ENCODE measurements around the gene SLC28A1. TPM values are rescaled to one million over a fixed set of nuclear protein-coding genes. Genes with fewer than 3 reads are reported as not detected.

The SLC28A1 gene
- total and polyA plus RNA-seq, 7 donors, result 0.13 to 1.9 (median 0.34) TPM

- ATAC-seq, result no peak
- peak overlapping the region; percentile 46 for H3K27ac ChIP-seq
- WGBS, 3 donors, result 86 to 95% (median 92%) methylated on average over 11 of the region's 11 CpGs
- no peaks in the 10 kb centered on the region for H3K27me3 ChIP-seq (ENCODE audit: insufficient read depth in 3 of 3, low read length in 2 of 3)
- peaks cover 25% of the 10 kb centered on the region for H3K4me1 ChIP-seq
- no peak overlapping the region for H3K4me3 ChIP-seq
- H3K9me3 ChIP-seq, result no peaks in the 10 kb centered on the region
- no peak for TF ChIP-seq CTCF (IDR thresholded peaks at IDR 0.05)
- intact Hi-C loops (cut with DNase I), result no loop called here
- H3K36me3 ChIP-seq (ENCODE audit: insufficient read depth in 1 of 2, low read depth in 1 of 2), result peaks cover 7 to 81% of the 10 kb centered on the region in 2 donors
- no peak for DNase-seq
Measured at GRCh38 chr15:84858231-84858630, 26.2 kb upstream of the SLC28A1 start.

- ATAC-seq, result peak; percentile 42 to 66 (median 56)
- no peaks in the 10 kb centered on the region for H3K9me3 ChIP-seq
- no peaks in the 10 kb centered on the region for H3K27me3 ChIP-seq (ENCODE audit: insufficient read depth in 3 of 3, low read length in 2 of 3)
- H3K36me3 ChIP-seq (ENCODE audit: insufficient read depth in 1 of 2, low read depth in 1 of 2), result peaks cover 7 to 90% of the 10 kb centered on the region in 2 donors
- H3K27ac ChIP-seq, result no peak overlapping the region
- intact Hi-C loops (cut with DNase I), result no loop called here
- H3K4me1 ChIP-seq, result peaks cover 27% of the 10 kb centered on the region
- WGBS, 3 donors, result 54 to 71% (median 58%) methylated on average over 8 of the region's 8 CpGs
- no peak for TF ChIP-seq CTCF (IDR thresholded peaks at IDR 0.05)
- H3K4me3 ChIP-seq, result no peak overlapping the region
- DNase-seq, result peak in 1 of 2 donors; percentile 62
Measured at GRCh38 chr15:84859144-84859543, 25.3 kb upstream of the SLC28A1 start.

GRCh38 chr15:84859651-84860050 lies 24.8 kb upstream of the SLC28A1 start:
- WGBS, 3 donors, result 92 to 97% (median 94%) methylated on average over 15 of the region's 15 CpGs
- TF ChIP-seq CTCF (IDR thresholded peaks at IDR 0.05), result no peak
- no peak for DNase-seq
- no peak overlapping the region for H3K4me3 ChIP-seq
- H3K27me3 ChIP-seq (ENCODE audit: insufficient read depth in 3 of 3, low read length in 2 of 3), result no peaks in the 10 kb centered on the region
- intact Hi-C loops (cut with DNase I), result loop anchor here in 1 of 2 donors (5.0 kb wide), 1 partner anchor 68 kb away; no protein-coding TSS in a partner anchor
- no peaks in the 10 kb centered on the region for H3K9me3 ChIP-seq
- no peak for ATAC-seq
- H3K27ac ChIP-seq, result peak overlapping the region; percentile 9
- H3K4me1 ChIP-seq, result peaks cover 22% of the 10 kb centered on the region
- H3K36me3 ChIP-seq (ENCODE audit: insufficient read depth in 1 of 2, low read depth in 1 of 2), result peaks cover 7 to 95% of the 10 kb centered on the region in 2 donors

- H3K36me3 ChIP-seq (ENCODE audit: insufficient read depth in 1 of 2, low read depth in 1 of 2), result peaks cover 7 to 100% of the 10 kb centered on the region in 2 donors
Measured at GRCh38 chr15:84861781-84862180, 22.7 kb upstream of the SLC28A1 start.

More at GRCh38 chr15:84861781-84862180, 22.7 kb upstream of the SLC28A1 start:
- TF ChIP-seq CTCF (IDR thresholded peaks at IDR 0.05), result no peak
- Histone ChIP-seq H3K27ac (no peak overlapping the region), H3K4me1 (peaks cover 9% of the 10 kb centered on the region), H3K4me3 (no peak overlapping the region), H3K9me3 (no peaks in the 10 kb centered on the region), H3K27me3 (ENCODE audit: insufficient read depth in 3 of 3, low read length in 2 of 3) (no peaks in the 10 kb centered on the region)
- DNase-seq, result no peak
- intact Hi-C loops (cut with DNase I), result loop anchor here in 1 of 2 donors (5.0 kb wide), 1 partner anchor 66 kb away; no protein-coding TSS in a partner anchor
- WGBS, 3 donors, result 71 to 74% (median 72%) methylated on average over 3 of the region's 3 CpGs
- no peak for ATAC-seq

Data from psoas muscle (tissue), 8 donors.